GM12878 (cell line): ENCODE results near the gene KRT82. TPM values are rescaled to one million over a fixed set of nuclear protein-coding genes. Genes with fewer than 3 reads are reported as not detected.

Source experiments
- ATAC-seq: fragments of 200-7000 bp; cut with Tn5 transposase; 3 replicates; pipeline ENCODE4 v1.9.1; 2020; ENCODE audit warnings: mild to moderate bottlenecking, moderate library complexity
- BruUV-seq: library from RNA; stranded (reverse); fragments of 400-500 nt; replicated peaks from 2 replicates; lab custom pipeline; 2021; lab: Mats Ljungman, UMichigan
- CTCF ChIA-PET: fragments of 300-600 bp; sonication (Branson Sonifier 250); formaldehyde crosslinking; extraction: SDS; loops from one replicate; lab custom pipeline; 2021; ENCODE audit warnings: inconsistent platforms; lab: Yijun Ruan, JAX
- POLR2A ChIA-PET: fragments of 350-600 bp; formaldehyde crosslinking; extraction: SDS; loops from one replicate; lab custom pipeline; 2021; ENCODE audit warnings: inconsistent platforms; lab: Charles Lee
- RAD21 ChIA-PET: fragments of 300-600 bp; sonication (Branson Sonifier 250); formaldehyde crosslinking; loops from one replicate; lab custom pipeline; 2023; ENCODE audit warnings: antibody characterized with exemption; ENCODE audit not compliant: unreplicated experiment; lab: Charles Lee
- SMC1A ChIA-PET: fragments of 300-600 bp; sonication (Branson Sonifier 250); formaldehyde crosslinking; loops from one replicate; lab custom pipeline; 2023; ENCODE audit not compliant: unreplicated experiment, uncharacterized antibody; lab: Charles Lee
- DNase-seq: peaks from one replicate; pipeline ENCODE4 v3.0.0-alpha.2; 2011; ENCODE audit warnings: low read depth, low spot score
- FAIRE-seq: peaks from 3 replicates; lab custom pipeline; 2011; peaks lifted over from hg19 to GRCh38; lab: Jason Lieb, UNC
- H2AFZ ChIP-seq: 2 replicates; pipeline ENCODE4 v1.6.0; 2011; ENCODE audit warnings: low read depth, low read length, control low read depth; ENCODE audit not compliant: control insufficient read depth
- H3K27ac ChIP-seq: 2 replicates; pipeline ENCODE4 v1.5.1; 2011; ENCODE audit warnings: control low read depth; ENCODE audit not compliant: control insufficient read depth, insufficient read depth
- H3K27me3 ChIP-seq, 2 experiments: replicated peaks in 1 of 2; 2 replicates each; pipeline versions ENCODE4 v1.6.0 to v1.6.1; 2011; ENCODE audit warnings: low read length in 1 of 2; ENCODE audit not compliant: control insufficient read depth in 2 of 2, insufficient read depth in 2 of 2
- H3K36me3 ChIP-seq, 2 experiments: 2 replicates each; pipeline ENCODE4 v1.5.1; 2011; ENCODE audit warnings: low read length in 1 of 2; ENCODE audit not compliant: control insufficient read depth in 2 of 2, insufficient read depth in 2 of 2
- H3K4me1 ChIP-seq: 2 replicates; pipeline ENCODE4 v1.6.1; 2011; ENCODE audit warnings: mild to moderate bottlenecking, low read length, moderate library complexity, mixed read lengths; ENCODE audit not compliant: control insufficient read depth, insufficient read depth
- H3K4me2 ChIP-seq: 2 replicates; pipeline ENCODE4 v1.6.0; 2011; ENCODE audit warnings: control low read depth; ENCODE audit not compliant: control insufficient read depth, insufficient read depth
- H3K4me3 ChIP-seq: fragments of 200-600 bp; sonication (generic); 2 replicates; pipeline ENCODE4 v1.5.1; 2016
- H3K79me2 ChIP-seq: 2 replicates; pipeline ENCODE4 v1.6.0; 2011; ENCODE audit warnings: low read length; ENCODE audit not compliant: control insufficient read depth, insufficient read depth
- H3K9ac ChIP-seq: 2 replicates; pipeline ENCODE4 v1.8.0; 2011; ENCODE audit warnings: low read length, control low read depth, mixed read lengths; ENCODE audit not compliant: control insufficient read depth, insufficient read depth
- H3K9me3 ChIP-seq: replicated peaks from 3 replicates; pipeline ENCODE4 v1.5.1; 2011; ENCODE audit warnings: mild to moderate bottlenecking, low read length; ENCODE audit not compliant: control insufficient read depth, insufficient read depth
- H4K20me1 ChIP-seq: 2 replicates; pipeline ENCODE4 v1.6.0; 2011; ENCODE audit not compliant: control insufficient read depth, insufficient read depth
- ATF7 ChIP-seq: fragments of 450-650 bp; IDR thresholded peaks from 2 replicates; pipeline ENCODE4 v1.6.1; 2016; ENCODE audit warnings: low read depth, mild to moderate bottlenecking
- E2F8 ChIP-seq: fragments of 450-650 bp; IDR thresholded peaks from 2 replicates; pipeline ENCODE4 v1.6.1; 2018; ENCODE audit warnings: mild to moderate bottlenecking, low read depth, moderate library complexity; ENCODE audit not compliant: partially characterized antibody
- FOXK2 ChIP-seq: fragments of 450-650 bp; IDR thresholded peaks from 2 replicates; pipeline ENCODE4 v1.6.1; 2017; ENCODE audit warnings: mild to moderate bottlenecking, moderate library complexity
- HSF1 ChIP-seq: fragments of 150-350 bp; IDR thresholded peaks from 2 replicates; pipeline ENCODE4 v1.6.1; 2014; ENCODE audit warnings: mild to moderate bottlenecking, low read depth, low read length
- PML ChIP-seq: IDR thresholded peaks from 2 replicates; pipeline ENCODE4 v1.6.1; 2012; ENCODE audit warnings: low read length, inconsistent platforms
- RB1 ChIP-seq: fragments of 450-650 bp; formaldehyde crosslinking; IDR thresholded peaks from 2 replicates; pipeline ENCODE4 v1.6.1; 2017; ENCODE audit warnings: mild to moderate bottlenecking, borderline replicate concordance
- SIX5 ChIP-seq: IDR thresholded peaks from 2 replicates; pipeline ENCODE4 v1.6.1; 2011; ENCODE audit warnings: mild to moderate bottlenecking, low read depth, low read length, moderate library complexity; ENCODE audit not compliant: severe bottlenecking
- SPI1 ChIP-seq: IDR thresholded peaks from 2 replicates; pipeline ENCODE4 v1.6.1; 2011; ENCODE audit warnings: low read depth, mild to moderate bottlenecking, low read length, moderate library complexity, borderline replicate concordance; ENCODE audit not compliant: insufficient read depth
- ZBTB11 ChIP-seq: fragments of 450-650 bp; formaldehyde crosslinking; IDR thresholded peaks from 2 replicates; pipeline ENCODE4 v1.5.0; 2022; ENCODE audit warnings: mild to moderate bottlenecking, missing genetic modification characterization
- ZNF687 ChIP-seq: fragments of 450-650 bp; IDR thresholded peaks from 2 replicates; pipeline ENCODE4 v1.6.1; 2017; ENCODE audit warnings: mild to moderate bottlenecking, moderate library complexity
- WGBS: methylation state at CpG from one replicate; pipeline ENCODE4 v1.1.6; 2016; ENCODE audit warnings: low lambda C conversion rate; ENCODE audit not compliant: insufficient replicate concordance, insufficient coverage; ENCODE audit errors: missing lambda C conversion rate; 5-methylcytosine and 5-hydroxymethylcytosine counted together
- in situ Hi-C: fragments of 300-500 bp; cut with MboI; formaldehyde crosslinking; loops from 9 replicates; pipeline ENCODE4 v1.14.3; 2018; ENCODE audit warnings: mixed read lengths
- intact Hi-C: fragments of 100-400 bp; cut with micrococcal nuclease; formaldehyde crosslinking; loops from one replicate; pipeline ENCODE4 v1.14.2; 2022; ENCODE audit not compliant: unreplicated experiment
- polyA plus RNA-seq, 11 experiments: library from polyadenylated mRNA; depleted of rRNA in 4 of 11; unstranded in 6 of 11; stranded (reverse) in 5 of 11; fragments of >200 nt; fragmentation: Nextera tagmentation in 4 of 11; fragmentation: Illumina TruSeq in 1 of 11; extraction: Ambion mirVana in 4 of 11; extraction: Trizol in 1 of 11; gene quantifications; 1 replicate in 1 of 11; 2 replicates in 10 of 11; pipeline versions ENCODE4 v1.2.1 to v1.2.3, GENCODE V29; 2011 to 2016; ENCODE audit warnings: inconsistent platforms in 2 of 11, missing spikeins in 2 of 11, low read depth in 1 of 11
- total RNA-seq, 4 experiments: library from RNA; depleted of rRNA in 3 of 4; stranded (reverse); fragments of >200 nt in 3 of 4; fragmentation: Illumina TruSeq in 1 of 4; extraction: Trizol in 1 of 4; gene quantifications; 2 replicates each; pipeline versions ENCODE4 v1.2.1 to v1.2.3, GENCODE V29; 2013 to 2021

Gene KRT82
- total and polyA plus RNA-seq, 10 of the 15 experiments (the other 5 are each of a cell fraction or from before 2014, with no cell fraction given) = not detected

GRCh38 chr12:52441320-52441911 lies 35.3 kb upstream of the KRT82 start:
- Histone ChIP-seq H4K20me1 (no peaks in the 10 kb centered on the region), H3K36me3 (no peaks in the 10 kb centered on the region), H3K27ac (no peak overlapping the region), H3K4me2 (no peak overlapping the region), H3K4me3 (no peak overlapping the region), H3K4me1 (no peaks in the 10 kb centered on the region), H3K79me2 (no peaks in the 10 kb centered on the region), H3K9ac (no peak overlapping the region), H2AFZ (no peak overlapping the region), H3K9me3 (no peaks in the 10 kb centered on the region), H3K27me3 (peaks cover 6 to 9% of the 10 kb centered on the region in 2 experiments)
- no TSS peak for BruUV-seq
- FAIRE-seq (no peak), ATAC-seq (no peak), DNase-seq (no peak)
- SMC1A ChIA-PET = interaction anchor here (0.9 kb wide), 1 partner anchor 444 kb away, joined by 4 read pairs; no protein-coding TSS in a partner anchor
- RAD21 ChIA-PET = no interaction called here
- CTCF ChIA-PET = no interaction called here
- POLR2A ChIA-PET = interaction anchor here (0.6 kb wide), 1 partner anchor 385 kb away, joined by 4 read pairs; no protein-coding TSS in a partner anchor
- intact Hi-C loops = no loop called here
- 7% methylated on average over 9 of the region's 9 CpGs for WGBS
- in situ Hi-C loops = no loop called here
- TF ChIP-seq PML (no peak), ZBTB11 (CRISPR knock-in tag) (no peak), HSF1 (no peak), RB1 (no peak), SIX5 (no peak), E2F8 (no peak), SPI1 (no peak), ATF7 (no peak), FOXK2 (no peak), ZNF687 (no peak)
